ENCODE measurements around the gene CCDC71.

Gene CCDC71

GRCh38 chr3:49124991-49125670, 41.0 kb downstream of the CCDC71 start:
- DNase-seq, result no peak

GRCh38 chr3:49124203-49124602, 41.9 kb downstream of the CCDC71 start:
- DNase-seq, result no peak

GRCh38 chr3:49123687-49124086, 42.4 kb downstream of the CCDC71 start:
- DNase-seq, result no peak

- DNase-seq, result no peak
Observed at GRCh38 chr3:49122886-49123545, 43.1 kb downstream of the CCDC71 start.

GRCh38 chr3:49122451-49122850, 43.7 kb downstream of the CCDC71 start:
- no peak for DNase-seq

- DNase-seq, result no peak
Observed at GRCh38 chr3:49122022-49122421, 44.1 kb downstream of the CCDC71 start.

GRCh38 chr3:49121132-49121736, 44.9 kb downstream of the CCDC71 start:
- DNase-seq, result no peak

- peak; percentile 93 to 94 for DNase-seq
Observed at GRCh38 chr3:49120438-49121131, 45.5 kb downstream of the CCDC71 start, which contains the start of gene USP19. Gene USP19 (minus strand): TSS chr3:49120823. CDS start chr3:49119145, 1,678 bp downstream.

- DNase-seq, result no peak
Observed at GRCh38 chr3:49120096-49120437, 46.1 kb downstream of the CCDC71 start.

GRCh38 chr3:49119439-49119838, 46.7 kb downstream of the CCDC71 start:
- no peak for DNase-seq

GRCh38 chr3:49119036-49119435, 47.1 kb downstream of the CCDC71 start:
- no peak for DNase-seq
